Measurements from ENCODE around the gene POLE2.
"Not testable (repeated sequence)": the region's sequence is repeated elsewhere in the genome, so short reads cannot be mapped to it uniquely, and the experiment has no call there.

The POLE2 gene

GRCh38 chr14:49659526-49660455, 28.2 kb downstream of the POLE2 start:
- DNase-seq = no peak

DNA sequence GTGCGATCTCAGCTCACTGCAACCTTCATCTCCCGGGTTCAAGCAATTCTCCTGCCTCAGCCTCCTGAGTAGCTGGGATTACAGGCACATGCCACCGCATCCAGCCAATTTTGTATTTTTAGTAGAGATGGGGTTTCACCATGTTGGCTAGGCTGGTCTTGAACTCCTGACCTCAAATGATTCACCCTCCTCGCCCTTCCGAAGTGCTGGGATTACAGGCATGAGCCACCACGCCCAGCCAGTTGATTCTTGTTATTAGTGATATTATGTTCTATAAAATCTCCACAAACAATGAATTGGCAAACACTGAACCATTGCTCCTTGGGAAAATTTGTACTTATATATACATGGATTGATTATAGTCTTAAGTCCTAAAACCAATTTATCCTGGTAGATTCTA, 30.5 kb downstream of the POLE2 start:
- DNase-seq = not testable (repeated sequence)

- no peak for DNase-seq
Observed at GRCh38 chr14:49654511-49654910, 33.5 kb downstream of the POLE2 start.

GRCh38 chr14:49653508-49653907, 34.5 kb downstream of the POLE2 start:
- DNase-seq = no peak

GRCh38 chr14:49642163-49642562, 45.9 kb downstream of the POLE2 start:
- no peak for DNase-seq

DNA sequence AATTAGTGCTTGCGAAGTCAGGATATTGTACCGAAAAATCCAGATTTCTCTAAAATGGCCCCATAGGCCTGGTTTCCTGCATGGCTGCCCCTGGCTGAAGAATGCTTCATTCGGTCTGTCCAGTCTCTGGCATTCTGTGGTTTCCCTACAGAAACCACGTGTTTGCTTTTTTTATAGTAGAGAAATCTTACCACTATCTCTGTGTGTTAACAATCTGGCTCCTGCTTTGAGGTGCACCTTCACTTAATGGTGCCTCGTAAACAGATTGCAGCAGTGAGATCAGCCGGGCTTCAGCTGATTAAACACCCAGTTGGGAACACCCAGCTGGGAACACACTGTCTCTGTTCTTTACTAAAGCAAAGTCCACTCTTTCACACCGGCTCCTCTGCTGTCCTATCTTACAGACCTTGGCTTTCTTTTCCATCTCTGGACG, 46.3 kb downstream of the POLE2 start:
- no peak for DNase-seq

DNA sequence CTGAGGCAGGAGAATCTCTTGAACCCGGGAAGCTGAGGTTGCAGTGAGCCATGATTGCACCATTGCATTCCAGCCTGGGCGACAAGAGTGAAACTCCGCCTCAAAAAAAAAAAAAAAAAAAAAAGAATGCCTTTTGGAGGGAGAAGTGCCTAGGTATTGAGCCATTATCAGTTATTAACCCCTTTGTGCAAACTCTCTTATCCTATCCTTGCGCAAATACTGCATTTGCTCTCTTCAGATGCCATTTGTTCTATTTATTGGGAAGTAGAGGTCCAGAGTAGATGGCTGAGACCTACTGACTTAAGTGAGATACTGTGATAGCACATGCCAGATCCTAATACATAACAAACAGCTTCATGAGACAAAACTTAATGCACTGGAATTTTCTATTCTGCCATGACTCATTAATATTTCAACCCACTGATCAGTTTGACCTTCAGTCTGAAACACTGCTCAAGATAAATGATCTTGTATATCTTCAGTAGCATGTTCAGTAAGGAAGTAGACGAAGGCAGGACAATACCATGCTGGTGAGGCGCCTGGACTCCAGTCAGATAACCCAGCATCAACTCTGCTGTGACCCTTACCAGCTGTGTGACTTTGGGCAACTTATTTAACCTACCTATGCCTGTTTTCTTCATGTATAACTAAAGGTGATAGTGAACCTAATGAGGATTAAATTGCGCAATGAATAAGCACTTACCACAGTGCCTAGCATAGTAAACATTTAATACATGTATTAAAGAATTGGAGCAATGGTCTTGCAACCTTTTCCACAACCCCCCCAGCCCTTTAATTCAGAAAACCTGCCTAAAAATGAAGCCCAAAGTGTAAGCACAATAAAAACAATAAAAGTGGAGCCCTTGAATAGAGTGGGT, 47.2 kb downstream of the POLE2 start:
- DNase-seq = no peak

DNA sequence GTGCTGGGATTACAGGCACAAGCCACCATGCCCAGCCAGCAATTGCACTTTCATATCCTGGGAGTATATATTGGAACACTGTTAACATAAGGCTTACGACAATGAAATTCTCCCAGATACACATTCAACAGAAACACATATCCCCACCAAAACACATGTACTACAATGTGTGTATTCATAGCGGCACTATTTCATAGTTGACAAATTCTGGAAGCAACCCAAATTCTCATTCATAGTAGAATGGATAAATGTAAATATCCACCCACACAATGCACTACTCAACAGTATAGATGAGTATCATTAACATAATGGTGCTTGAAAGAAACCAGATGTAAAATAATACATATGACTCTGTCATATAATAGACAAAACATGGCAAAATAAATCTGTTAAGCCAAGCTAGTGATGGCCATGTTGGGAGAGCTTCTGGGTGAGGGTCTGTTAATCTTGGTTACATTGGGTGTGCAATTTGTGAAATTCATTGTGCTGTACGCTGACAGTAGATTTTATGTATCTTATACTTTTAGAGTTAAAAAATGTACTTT, 50.4 kb downstream of the POLE2 start:
- DNase-seq = no peak

- DNase-seq = no peak
Observed at GRCh38 chr14:49636866-49637265, 51.1 kb downstream of the POLE2 start.

DNA sequence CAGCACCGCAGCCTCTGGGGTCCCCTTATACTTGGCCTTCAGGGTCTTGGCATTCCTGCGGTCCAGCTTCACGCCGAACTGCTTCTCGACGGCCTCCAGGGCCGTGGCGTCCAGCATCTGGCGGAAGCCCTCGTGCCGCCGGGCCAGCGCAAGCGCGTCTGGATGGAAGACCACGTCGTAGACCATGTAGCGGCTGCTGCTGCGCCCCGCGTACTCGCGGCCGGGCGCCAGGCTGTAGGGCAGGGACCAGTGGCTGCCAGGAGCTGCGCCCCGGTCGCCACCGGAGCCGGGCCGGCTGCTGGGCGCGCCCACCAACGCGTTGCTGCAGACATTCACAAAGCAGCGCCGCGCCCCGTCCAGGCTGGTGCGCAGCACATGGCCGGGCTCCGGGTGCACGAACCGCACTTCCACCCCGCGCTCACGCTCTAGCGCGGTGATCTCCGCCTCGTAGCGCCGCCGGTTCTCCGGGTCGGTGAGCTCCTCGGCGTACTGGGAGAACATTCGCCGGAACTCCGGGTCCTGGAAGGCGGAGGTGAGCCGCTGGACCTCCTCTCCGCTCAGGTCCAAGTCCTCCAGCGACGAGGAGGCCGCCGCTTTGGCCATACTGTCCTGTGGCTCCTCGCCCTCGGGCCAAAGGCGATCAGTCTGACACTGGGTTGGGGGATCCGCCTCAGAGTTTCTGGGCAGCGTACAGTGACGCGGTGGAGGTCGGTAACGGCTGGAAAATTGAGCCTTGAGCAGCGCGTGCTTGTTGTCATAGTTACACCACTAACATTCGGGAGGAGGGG, 53.3 kb downstream of the POLE2 start, which contains the start of gene DNAAF2:
DNAAF2 (minus strand) TSS at position 698 of the 788 bp plus-strand sequence; CDS start at position 603, 95 bp downstream.
- peak; percentile 64 for DNase-seq

DNA sequence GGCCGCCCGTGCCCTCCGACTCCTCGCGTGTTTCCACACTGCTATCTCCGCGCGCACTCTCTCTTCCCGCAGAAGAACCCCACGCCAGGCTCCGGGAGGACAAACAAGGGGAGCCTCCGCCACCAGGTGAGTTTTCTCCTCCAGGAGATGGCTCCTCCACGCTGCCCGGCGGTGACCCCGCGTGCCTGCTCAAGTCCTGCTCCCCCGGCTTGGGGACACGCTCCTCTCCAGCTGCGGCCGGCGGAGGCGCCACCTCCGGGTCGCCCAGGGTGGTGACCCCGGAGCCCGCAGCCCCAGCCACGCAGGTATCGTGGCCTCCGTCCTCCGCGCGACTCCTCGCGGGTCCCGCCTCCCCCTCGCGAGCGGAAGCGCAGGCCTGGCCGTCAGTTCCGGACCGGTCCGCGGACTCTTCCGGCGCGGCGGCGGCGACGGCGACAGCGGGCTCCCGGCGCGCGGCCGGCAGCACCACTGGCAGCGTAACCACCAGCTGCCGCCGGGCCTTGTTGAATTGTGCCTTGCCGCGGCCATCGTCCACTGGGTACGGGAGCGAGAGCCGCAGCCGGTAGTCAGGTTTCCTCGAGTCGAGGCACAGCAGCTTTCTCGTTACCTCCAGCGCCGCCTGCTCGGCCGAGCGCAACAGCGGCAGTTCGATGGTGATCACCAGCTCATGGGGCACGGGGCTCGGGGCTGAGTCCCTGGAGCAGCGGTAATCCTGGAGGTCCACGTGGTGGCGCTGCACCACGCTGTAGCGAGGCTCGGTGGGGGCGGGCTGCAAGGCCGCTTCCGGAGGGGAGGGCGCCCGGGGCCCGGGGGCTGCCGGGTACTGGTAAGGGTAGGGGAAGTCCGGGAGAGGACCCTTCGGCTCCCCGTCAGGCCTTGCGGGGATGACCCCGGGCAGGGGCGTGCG, 54.1 kb downstream of the POLE2 start:
- DNase-seq = peak; percentile 94

GRCh38 chr14:49623941-49624839, 63.8 kb downstream of the POLE2 start:
- no peak for DNase-seq

DNA sequence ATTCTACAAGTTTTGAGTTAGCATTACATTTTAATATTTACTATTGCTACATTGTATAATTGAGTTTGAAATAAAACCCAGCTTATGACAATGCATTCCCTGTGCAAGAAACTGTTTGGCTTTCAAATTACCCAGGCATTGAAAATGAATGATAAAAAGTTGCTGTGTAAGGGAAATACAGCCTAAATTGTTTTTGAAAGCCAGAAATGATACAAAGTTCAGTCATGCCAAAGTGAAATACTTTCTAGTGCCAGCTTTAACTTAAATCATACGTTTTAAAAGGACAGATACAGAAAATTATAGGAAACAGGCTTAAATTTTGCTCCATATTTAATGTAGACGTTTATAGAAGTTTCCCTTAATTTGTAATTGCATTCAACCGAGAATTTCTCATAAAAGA, 64.6 kb downstream of the POLE2 start:
- DNase-seq = no peak

DNA sequence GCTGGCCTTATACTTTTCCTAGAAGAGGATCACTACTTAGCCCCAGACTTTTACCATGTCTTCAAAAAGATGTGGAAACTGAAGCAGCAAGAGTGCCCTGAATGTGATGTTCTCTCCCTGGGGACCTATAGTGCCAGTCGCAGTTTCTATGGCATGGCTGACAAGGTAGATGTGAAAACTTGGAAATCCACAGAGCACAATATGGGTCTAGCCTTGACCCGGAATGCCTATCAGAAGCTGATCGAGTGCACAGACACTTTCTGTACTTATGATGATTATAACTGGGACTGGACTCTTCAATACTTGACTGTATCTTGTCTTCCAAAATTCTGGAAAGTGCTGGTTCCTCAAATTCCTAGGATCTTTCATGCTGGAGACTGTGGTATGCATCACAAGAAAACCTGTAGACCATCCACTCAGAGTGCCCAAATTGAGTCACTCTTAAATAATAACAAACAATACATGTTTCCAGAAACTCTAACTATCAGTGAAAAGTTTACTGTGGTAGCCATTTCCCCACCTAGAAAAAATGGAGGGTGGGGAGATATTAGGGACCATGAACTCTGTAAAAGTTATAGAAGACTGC, 65.9 kb downstream of the POLE2 start:
- no peak for DNase-seq

GRCh38 chr14:49621114-49621881, 66.7 kb downstream of the POLE2 start:
- peak; percentile 49 for DNase-seq

DNA sequence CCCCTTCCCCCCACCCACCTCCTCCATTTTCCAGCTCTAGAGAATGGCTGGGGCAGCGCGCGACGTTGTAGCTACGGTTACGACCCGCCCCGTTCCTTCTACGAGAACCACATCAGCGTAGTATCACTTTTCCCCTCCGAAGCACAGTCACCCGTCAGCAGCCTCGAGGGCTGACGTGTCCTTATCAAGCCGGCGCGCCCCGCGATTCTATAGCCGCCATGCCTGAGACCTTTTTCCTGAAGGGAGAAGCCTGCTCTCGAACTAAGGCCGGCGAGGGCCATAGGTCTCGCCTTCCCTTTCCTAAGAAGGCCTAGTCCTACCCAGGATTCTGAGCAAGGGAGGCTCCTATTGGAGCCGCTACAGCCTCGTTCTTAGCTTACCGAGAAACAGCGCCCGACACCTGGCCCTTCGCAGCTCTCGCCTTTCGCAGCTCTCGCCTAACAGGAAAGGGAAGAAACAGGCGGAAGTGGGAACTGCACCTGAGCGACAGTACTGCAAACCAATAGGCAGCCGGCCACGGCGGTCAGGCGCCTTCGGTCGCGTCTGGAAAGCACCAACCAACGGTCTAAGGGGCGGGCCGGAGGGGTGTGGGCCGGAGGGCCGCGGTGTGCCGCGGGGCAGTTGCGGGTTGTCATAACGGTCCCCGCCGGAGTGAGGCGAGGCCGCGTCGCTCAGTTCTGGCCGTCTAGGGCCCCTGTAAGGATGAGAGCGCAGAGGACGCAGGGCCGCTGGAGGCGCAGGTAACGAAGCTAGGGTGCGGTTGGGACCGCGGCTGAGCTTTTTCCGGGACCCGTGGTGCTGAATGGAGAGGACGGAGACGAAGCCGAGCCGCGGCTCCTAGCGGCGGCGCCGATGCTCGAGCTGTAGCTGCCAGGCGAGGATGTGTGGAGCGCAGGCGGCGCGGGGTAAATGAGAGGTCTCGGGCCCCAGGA, 67.6 kb downstream of the POLE2 start, which contains the start of the genes MGAT2 and RPL36AL:
MGAT2 (plus strand) TSS at position 618 of the 932 bp plus-strand sequence. CDS start 470 bp downstream, outside the sequence.
RPL36AL (minus strand) TSS at position 445 of the 932 bp plus-strand sequence. CDS start 1,522 bp downstream, outside the sequence.
- peak; percentile 98 for DNase-seq

GRCh38 chr14:49619730-49620129, 68.3 kb downstream of the POLE2 start:
- DNase-seq = no peak

Measured in fibroblast of upper back skin (primary cell).